GM18526 (cell line): ENCODE data around the gene MEIOB.

Experiments used
- POLR2A ChIP-seq: IDR thresholded peaks from 3 replicates; pipeline ENCODE4 v1.6.1; 2011; ENCODE audit not compliant: insufficient read length; ENCODE audit errors: extremely low read depth

The MEIOB gene

DNA sequence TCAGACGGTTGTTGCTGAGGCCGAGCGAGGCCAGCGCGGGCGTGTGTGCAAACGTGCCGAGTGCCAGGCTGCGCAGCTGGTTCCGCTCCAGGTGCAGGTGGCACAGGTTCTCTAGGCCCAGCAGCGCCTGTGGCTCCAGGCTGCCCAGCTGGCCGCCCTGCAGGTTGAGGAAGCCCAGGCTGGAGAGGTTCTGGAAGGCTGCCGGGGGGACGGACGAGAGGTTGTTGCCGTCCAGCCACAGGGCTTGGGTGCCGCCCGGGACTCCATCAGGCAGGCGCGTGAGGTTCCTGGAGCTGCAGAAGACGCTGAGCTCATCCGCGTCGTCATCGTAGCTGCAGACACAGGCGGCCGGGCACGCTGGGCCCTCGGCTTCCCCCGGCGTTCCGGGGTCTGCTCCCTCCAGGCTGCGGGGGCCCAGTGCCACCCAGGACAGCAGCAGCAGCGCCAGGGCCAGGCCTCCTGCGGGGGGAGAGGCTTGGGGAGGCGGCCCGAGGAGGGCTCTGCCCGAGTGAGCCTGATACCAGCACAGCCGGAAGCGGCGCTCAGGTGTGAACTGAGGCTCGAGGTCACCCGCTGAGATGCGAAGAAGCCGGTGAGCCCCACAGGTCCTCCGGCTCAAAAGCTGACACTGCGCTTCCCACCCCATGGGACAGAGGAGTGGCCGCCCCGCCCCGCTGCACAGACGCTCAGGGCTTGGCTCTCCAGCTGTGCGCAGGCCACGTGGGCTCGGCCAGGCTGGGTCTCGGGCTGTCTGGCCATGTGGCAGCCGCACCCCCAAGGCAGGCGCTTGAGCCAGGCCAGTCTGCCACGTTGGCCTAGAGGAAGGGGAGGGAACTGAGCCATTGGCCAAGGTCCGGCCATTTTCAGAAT lies 79.8 kb downstream of the MEIOB start:
- TF ChIP-seq POLR2A = no peak

DNA sequence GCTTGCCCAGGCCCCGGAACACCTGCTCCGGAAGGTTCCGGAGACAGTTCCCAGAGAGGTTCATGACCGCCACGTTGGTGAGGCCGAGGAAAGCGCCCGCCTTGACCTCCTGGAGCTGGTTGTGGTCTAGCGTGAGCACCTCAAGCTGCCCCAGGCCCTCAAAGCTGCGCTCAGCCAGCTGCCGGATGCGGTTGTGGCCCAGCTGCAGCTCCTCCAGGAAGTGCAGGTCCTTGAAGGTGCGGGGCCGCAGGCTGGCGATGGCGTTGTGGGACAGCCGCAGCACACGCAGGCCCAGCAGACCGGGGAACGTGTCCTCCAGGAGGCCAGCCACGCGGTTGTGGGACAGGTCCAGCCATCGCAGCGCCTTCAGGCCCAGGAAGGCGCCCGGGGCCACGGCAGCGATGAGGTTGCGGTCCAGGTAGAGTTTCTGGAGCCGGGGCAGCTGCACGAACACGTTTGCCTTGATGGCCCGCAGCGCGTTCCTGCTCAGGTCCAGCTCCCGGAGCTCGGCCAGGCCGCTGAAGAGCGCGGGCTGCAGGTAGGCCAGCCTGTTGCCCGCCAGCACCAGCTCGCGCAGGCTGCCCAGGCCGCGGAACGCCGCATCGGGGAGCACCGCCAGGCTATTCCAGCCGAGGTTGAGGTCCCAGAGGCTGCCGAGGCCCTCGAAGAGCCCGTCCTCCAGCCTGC lies 80.6 kb downstream of the MEIOB start:
- no peak for TF ChIP-seq POLR2A

DNA sequence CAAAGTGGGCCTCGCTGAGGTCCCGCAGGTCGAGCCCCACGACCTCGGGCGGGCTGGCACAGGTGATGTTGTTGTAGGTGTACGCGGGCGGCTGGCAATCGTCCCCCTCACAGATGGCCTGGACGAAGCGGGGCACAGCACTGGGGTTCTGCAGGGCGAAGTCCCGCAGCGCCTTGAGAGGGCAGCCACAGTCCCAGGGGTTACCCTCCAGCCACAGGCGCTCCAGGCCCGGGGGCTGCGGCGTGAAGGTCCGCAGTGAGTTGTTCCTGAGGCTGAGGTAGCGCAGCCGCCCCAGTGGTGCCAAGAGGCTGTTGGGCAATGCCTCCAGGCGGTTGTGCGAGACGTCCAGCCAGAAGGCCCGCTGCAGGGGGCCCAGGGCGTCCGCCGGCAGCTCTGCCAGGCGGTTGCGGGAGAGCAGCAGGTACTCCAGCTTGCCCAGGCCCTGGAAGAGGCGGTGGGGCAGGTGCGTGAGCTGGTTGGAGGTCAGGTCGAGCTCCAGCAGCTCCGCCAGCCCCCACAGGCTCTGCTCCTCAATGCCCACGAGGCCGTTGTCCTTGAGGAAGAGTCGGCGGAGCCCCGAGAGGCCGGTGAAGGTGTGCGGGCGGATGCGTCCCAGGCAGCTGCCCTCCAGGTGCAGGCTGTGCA lies 81.2 kb downstream of the MEIOB start:
- TF ChIP-seq POLR2A = no peak

DNA sequence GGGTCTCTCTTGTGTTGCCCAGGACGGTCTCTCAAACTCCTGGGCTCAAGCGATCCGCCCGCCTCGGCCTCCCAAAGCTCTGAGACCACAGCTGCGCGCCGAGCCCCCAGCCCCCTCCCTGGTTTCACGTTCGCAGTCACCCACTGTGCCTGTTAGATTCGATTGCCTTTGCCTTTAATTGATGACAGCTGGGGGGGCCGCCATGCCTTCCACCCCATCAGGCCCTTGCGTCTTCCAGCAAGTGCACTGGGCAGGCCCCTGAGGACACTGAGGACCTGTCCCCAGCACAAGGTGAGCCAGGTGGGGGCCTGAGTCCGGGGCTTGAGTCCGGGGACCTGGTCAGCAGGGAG lies 81.7 kb downstream of the MEIOB start:
- TF ChIP-seq POLR2A = no peak

DNA sequence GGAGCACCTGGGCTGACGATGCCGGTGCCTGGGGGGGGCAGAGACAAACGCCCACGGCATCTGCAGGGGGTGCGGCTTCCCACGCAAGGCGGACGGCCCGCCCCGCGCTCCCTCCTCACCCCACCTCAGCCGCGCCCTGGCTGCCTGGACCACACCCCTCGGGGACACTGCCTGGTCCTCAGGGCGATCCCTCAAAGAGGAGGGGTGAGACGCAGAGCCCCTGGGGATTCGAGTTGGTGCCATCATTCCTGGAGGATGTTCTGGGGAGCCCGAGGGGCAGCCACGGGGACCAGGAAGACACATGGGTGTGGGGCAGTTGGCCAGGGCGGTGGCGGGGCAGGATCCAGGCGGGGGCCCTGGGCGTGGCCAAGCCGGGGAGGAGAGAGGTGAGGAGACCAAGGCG lies 82.3 kb downstream of the MEIOB start:
- TF ChIP-seq POLR2A = no peak

DNA sequence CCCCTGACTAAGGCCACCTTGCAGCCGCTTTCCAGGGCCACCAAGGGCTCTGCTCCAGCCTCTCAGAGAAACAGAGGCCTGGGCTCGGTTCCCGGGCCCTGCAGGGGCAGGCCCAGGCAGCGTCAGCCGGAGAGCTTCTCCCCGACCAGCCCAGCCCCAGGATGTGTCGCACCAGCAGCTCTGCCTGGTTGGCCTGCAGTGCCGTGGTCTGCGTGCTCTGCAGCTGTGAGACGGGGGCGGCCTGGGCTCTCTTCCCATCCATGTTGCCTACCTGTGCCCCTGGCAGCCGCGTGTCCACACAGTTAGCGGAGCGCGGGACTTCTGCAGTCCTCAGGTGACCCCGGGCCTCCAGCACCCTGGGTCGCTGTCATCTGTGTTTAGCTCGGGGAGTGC lies 83.3 kb downstream of the MEIOB start:
- no peak for TF ChIP-seq POLR2A

DNA sequence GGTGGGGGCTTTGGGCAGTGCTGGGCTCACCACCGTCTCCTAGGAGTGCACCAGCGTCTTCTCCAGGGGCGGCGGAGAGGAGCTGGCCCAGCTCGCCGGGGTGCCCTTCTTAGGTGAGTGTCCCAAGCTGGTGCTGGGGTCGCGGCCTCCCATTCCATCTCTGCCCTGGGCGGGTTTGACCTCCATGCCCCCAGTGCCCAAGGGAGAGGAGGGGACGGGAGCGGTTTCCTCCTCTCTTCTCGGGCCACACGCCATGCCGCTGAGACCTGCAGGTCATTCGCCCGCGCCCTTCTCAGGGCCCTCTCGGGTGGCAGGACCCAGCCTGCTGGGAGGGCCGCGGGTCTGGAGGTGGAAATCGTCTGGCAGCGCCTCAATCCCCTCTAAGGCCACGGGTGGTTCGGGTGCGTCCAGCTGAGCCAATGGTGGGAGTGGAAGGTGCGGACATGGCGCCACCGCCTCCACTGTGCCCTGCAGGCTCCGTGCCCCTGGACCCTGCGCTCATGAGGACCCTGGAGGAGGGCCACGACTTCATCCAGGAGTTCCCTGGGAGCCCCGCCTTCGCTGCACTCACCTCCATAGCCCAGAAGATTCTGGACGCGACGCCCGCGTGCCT lies 83.8 kb downstream of the MEIOB start:
- TF ChIP-seq POLR2A = no peak

DNA sequence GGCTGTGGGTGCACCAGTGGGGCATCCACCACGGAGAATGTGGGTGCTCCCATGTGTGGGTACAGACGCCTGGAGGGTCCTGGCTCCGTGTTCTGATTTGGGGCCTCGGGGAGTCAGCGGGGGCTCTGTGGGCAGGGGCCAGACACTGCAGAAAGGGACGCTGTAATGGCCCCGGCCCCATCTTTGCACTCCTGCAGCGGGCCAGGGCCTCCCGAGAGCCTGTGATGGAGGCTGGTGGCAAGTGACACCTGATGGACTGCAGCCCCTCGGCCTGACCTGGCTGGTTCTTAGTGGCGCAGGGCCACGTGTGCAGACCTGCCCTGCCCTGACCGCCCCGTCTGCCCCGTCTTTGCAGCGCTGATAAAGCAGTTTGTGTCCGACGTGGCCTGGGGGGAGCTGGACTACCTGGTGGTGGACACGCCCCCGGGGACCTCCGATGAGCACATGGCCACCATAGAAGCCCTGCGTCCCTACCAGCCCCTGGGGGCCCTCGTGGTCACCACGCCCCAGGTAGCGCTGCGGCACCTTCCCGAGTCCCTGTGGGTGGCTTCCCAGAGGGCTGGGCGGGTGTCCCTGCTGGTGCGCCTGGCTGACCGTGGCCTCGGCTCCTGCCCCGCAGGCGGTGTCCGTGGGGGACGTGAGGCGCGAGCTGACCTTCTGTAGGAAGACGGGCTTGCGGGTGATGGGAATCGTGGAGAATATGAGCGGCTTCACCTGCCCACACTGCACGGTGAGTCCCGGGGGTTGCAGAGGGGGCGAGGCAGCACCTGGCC lies 84.5 kb downstream of the MEIOB start:
- TF ChIP-seq POLR2A = no peak

DNA sequence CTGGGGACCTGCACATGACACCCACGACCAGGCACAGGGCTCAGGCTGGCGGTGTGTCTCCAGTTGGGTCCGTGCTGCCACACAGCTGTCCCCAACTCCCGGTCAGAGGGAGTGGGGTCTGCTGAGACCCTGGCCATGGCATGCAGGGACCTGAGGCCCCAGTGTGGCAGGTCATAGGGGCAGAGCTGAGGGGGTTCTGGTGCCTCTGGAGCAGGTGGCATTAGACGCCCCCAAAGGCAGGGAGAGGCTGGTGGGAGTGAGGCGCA lies 85.0 kb downstream of the MEIOB start:
- no peak for TF ChIP-seq POLR2A

DNA sequence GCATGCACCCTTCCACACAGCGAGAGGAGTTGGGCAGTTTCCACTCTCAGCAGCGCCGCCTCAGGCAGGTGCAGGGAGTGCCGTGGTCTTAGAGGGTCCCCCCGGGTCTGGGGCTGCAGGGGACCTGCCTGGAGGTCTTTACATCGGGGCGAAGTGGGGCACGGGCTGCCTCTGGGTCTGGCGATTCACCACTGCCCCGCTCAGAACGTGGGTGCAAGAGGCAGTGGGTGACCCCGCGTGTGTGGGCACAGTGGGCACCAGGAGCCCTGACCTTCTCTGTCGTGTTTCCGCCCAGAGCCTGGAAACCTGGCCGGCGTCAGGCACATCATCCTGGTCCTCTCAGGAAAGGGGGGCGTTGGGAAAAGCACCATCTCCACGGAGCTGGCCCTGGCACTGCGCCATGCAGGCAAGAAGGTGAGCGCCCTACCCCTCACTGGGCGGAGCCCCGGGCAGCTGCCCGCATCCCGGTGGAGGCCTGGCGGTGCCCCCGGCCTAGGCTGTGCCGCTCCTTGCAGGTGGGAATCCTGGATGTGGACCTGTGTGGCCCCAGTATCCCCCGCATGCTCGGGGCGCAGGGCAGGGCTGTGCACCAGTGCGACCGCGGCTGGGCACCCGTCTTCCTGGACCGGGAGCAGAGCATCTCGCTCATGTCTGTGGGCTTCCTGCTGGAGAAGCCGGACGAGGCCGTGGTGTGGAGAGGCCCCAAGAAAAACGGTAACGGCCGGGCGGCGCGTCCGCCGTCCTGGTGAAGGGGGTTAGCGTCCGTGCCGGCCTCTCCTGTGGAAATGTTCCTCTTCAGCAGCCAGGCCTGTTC lies 85.5 kb downstream of the MEIOB start:
- TF ChIP-seq POLR2A = no peak

DNA sequence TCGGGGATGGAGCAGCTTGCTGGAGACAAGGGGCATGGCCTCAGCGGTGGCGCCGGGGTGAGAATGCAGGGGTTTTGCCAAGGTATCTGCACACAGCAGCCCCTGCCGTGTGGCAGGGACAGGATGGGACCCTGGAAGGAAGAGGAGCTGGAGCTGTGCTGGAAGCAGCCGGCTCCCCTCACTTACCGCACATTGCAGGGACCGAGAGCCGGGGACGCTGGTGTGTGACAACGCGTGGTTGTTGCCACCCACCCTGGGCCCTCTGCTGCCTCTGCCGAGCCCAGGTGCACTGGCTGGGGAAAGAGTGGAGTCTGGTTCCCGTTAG lies 86.2 kb downstream of the MEIOB start:
- no peak for TF ChIP-seq POLR2A

DNA sequence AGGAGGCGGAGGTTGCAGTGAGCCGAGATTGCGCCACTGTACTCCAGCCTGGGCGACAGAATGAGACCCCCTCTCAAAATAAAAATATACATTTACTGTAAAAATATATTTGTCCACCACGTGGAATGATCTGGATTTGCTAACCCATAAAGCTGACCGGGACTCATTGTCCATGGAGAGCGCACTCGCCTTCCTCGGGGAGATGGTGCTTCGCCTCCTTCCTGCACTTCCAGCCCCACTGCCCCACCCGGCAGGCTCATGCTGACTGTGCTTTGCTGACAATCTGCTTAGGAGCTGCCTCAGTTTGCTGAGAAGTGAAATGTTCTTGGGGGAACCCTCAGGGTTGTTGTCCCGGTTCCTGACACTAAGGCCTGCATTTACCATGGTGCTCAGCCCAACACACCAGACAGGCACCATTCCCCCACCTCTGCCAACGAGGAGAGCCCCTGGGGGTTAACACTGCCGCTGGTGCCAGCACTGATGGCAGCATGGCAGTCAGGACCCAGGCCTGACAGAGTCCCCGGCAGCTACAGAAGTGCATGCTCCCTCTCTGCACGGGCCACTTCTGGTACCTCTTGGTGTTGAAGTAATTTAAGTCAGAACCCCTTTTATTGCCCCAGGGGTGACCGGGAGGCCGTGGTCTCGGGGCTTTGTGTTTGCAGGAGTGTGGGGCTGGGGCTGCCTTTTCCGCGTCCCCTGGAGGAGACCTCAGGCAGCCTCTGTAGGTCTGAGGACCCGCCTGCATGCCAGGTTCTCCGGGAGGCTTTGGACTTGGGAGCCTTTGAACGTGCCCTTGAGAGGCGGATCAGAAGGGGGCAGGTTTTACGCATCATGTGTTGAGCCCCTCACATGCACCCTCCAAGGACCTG lies 86.8 kb downstream of the MEIOB start:
- no peak for TF ChIP-seq POLR2A
